H9 (cell line): Measurements from ENCODE around the gene MLIP. TPM values are rescaled to one million over a fixed set of nuclear protein-coding genes. Genes with fewer than 3 reads are reported as not detected.

Source experiments
- DNase-seq: peaks from one replicate; pipeline ENCODE4 v3.0.0-alpha.2; 2017
- H2AFZ ChIP-seq: one replicate; pipeline ENCODE4 v1.6.1; 2013; ENCODE audit warnings: mild to moderate bottlenecking, low read length, control low read depth, moderate library complexity
- H2AK5ac ChIP-seq: 2 replicates; pipeline ENCODE4 v1.6.1; 2013; ENCODE audit warnings: low read length, control low read depth, mixed read lengths; ENCODE audit not compliant: insufficient read length
- H2BK120ac ChIP-seq: one replicate; pipeline ENCODE4 v1.6.1; 2013; ENCODE audit warnings: low read depth, mild to moderate bottlenecking, low read length, control low read depth, inconsistent platforms; ENCODE audit not compliant: poor library complexity, severe bottlenecking
- H2BK12ac ChIP-seq: 2 replicates; pipeline ENCODE4 v1.6.1; 2013; ENCODE audit warnings: low read length, control low read depth, mixed read lengths, low read depth; ENCODE audit not compliant: insufficient read length
- H2BK15ac ChIP-seq: 2 replicates; pipeline ENCODE4 v1.6.1; 2013; ENCODE audit warnings: low read depth, low read length, control low read depth
- H2BK20ac ChIP-seq: one replicate; pipeline ENCODE4 v1.6.1; 2013; ENCODE audit warnings: low read depth, mild to moderate bottlenecking, low read length, control low read depth, inconsistent platforms; ENCODE audit not compliant: poor library complexity, severe bottlenecking
- H2BK5ac ChIP-seq: 2 replicates; pipeline ENCODE4 v1.6.1; 2013; ENCODE audit warnings: low read length, control low read depth, mixed read lengths; ENCODE audit not compliant: insufficient read length
- H3K14ac ChIP-seq: 2 replicates; pipeline ENCODE4 v1.6.1; 2013; ENCODE audit warnings: low read length, control low read depth; ENCODE audit not compliant: insufficient read depth
- H3K18ac ChIP-seq: 2 replicates; pipeline ENCODE4 v1.6.1; 2013; ENCODE audit warnings: low read depth, mild to moderate bottlenecking, mixed read lengths, low read length, control low read depth; ENCODE audit not compliant: insufficient read length
- H3K23ac ChIP-seq: 2 replicates; pipeline ENCODE4 v1.6.1; 2013; ENCODE audit warnings: low read length, control low read depth, mixed read lengths, low read depth; ENCODE audit not compliant: insufficient read length
- H3K23me2 ChIP-seq: 2 replicates; pipeline ENCODE4 v1.6.1; 2013; ENCODE audit warnings: low read depth, mild to moderate bottlenecking, mixed read lengths, low read length, control low read depth; ENCODE audit not compliant: insufficient read length, poor library complexity, severe bottlenecking
- H3K27ac ChIP-seq: 2 replicates; pipeline ENCODE4 v1.5.1; 2013; ENCODE audit warnings: low read length, control low read depth, mixed read lengths, low read depth; ENCODE audit not compliant: insufficient read length
- H3K27me3 ChIP-seq: 2 replicates; pipeline ENCODE4 v1.6.1; 2013; ENCODE audit warnings: low read length, control low read depth, inconsistent platforms; ENCODE audit not compliant: insufficient read depth
- H3K4ac ChIP-seq: 2 replicates; pipeline ENCODE4 v1.6.1; 2013; ENCODE audit warnings: low read depth, mild to moderate bottlenecking, control low read depth, inconsistent platforms, low read length, moderate library complexity
- H3K4me1 ChIP-seq: 2 replicates; pipeline ENCODE4 v1.6.1; 2013; ENCODE audit warnings: low read length, control low read depth, inconsistent platforms; ENCODE audit not compliant: insufficient read depth
- H3K4me2 ChIP-seq: 2 replicates; pipeline ENCODE4 v1.6.1; 2013; ENCODE audit warnings: low read length, control low read depth, mixed read lengths; ENCODE audit not compliant: insufficient read length, insufficient read depth
- H3K56ac ChIP-seq: 2 replicates; pipeline ENCODE4 v1.6.1; 2013; ENCODE audit warnings: low read depth, mild to moderate bottlenecking, mixed read lengths, low read length, control low read depth; ENCODE audit not compliant: insufficient read length
- H3K79me1 ChIP-seq: 2 replicates; pipeline ENCODE4 v1.6.1; 2013; ENCODE audit warnings: low read depth, mild to moderate bottlenecking, moderate library complexity, low read length, control low read depth, inconsistent platforms; ENCODE audit not compliant: insufficient read depth, poor library complexity, severe bottlenecking
- H3K79me2 ChIP-seq: 2 replicates; pipeline ENCODE4 v1.6.1; 2013; ENCODE audit warnings: low read length, control low read depth, inconsistent platforms; ENCODE audit not compliant: insufficient read depth
- H3K9ac ChIP-seq: 2 replicates; pipeline ENCODE4 v1.6.1; 2013; ENCODE audit warnings: low read length, control low read depth, mixed read lengths; ENCODE audit not compliant: insufficient read length; ENCODE audit errors: extremely low read depth
- H3K9me3 ChIP-seq: one replicate; pipeline ENCODE4 v1.6.1; 2013; ENCODE audit warnings: low read depth, low read length, inconsistent platforms; ENCODE audit not compliant: control insufficient read depth
- H3T11ph ChIP-seq: one replicate; pipeline ENCODE4 v1.6.1; 2013; ENCODE audit warnings: mild to moderate bottlenecking, low read length, control low read depth, inconsistent platforms
- H4K20me1 ChIP-seq: one replicate; pipeline ENCODE4 v1.6.1; 2013; ENCODE audit not compliant: control insufficient read depth, insufficient read length, insufficient read depth
- H4K5ac ChIP-seq: 2 replicates; pipeline ENCODE4 v1.6.1; 2013; ENCODE audit warnings: low read depth, mild to moderate bottlenecking, mixed read lengths, low read length, control low read depth; ENCODE audit not compliant: insufficient read length
- H4K8ac ChIP-seq: replicated peaks from 2 replicates; pipeline ENCODE4 v1.6.1; 2013; ENCODE audit warnings: low read length, control low read depth, mixed read lengths, low read depth; ENCODE audit not compliant: insufficient read length
- H4K91ac ChIP-seq: 2 replicates; pipeline ENCODE4 v1.6.1; 2013; ENCODE audit warnings: low read depth, mild to moderate bottlenecking, moderate library complexity, mixed read lengths, low read length, control low read depth; ENCODE audit not compliant: insufficient read length
- H3K27ac Mint-ChIP-seq, 3 experiments: 2 replicates in 2 of 3; 3 replicates in 1 of 3; pipeline ENCODE4 v1.8.0; 2020 to 2021; ENCODE audit warnings: mixed read lengths in 3 of 3, mild to moderate bottlenecking in 1 of 3, moderate library complexity in 1 of 3
- H3K27me3 Mint-ChIP-seq: 2 replicates; pipeline ENCODE4 v1.8.0; 2021; ENCODE audit warnings: low read depth, mild to moderate bottlenecking, moderate library complexity, mixed read lengths
- H3K36me3 Mint-ChIP-seq, 3 experiments: 2 replicates in 2 of 3; 3 replicates in 1 of 3; pipeline ENCODE4 v1.8.0; 2020 to 2021; ENCODE audit warnings: low read depth in 3 of 3, mixed read lengths in 3 of 3; ENCODE audit not compliant: insufficient read depth in 1 of 3
- H3K4me1 Mint-ChIP-seq, 2 experiments: 2 replicates each; pipeline ENCODE4 v1.8.0; 2020; ENCODE audit warnings: mixed read lengths in 2 of 2
- H3K4me3 Mint-ChIP-seq, 2 experiments: 2 replicates in 1 of 2; 3 replicates in 1 of 2; pipeline ENCODE4 v1.8.0; 2020 to 2021; ENCODE audit warnings: mild to moderate bottlenecking in 2 of 2, mixed read lengths in 2 of 2, moderate library complexity in 1 of 2
- H3K9me3 Mint-ChIP-seq, 2 experiments: 2 replicates in 1 of 2; 3 replicates in 1 of 2; pipeline ENCODE4 v1.8.0; 2020; ENCODE audit warnings: mild to moderate bottlenecking in 2 of 2, mixed read lengths in 2 of 2, moderate library complexity in 1 of 2
- CTCF ChIP-seq: fragments of 200-600 bp; sonication (generic); conservative IDR thresholded peaks from 3 replicates; pipeline ENCODE4 v1.8.0; 2021; ENCODE audit warnings: antibody characterized with exemption, mild to moderate bottlenecking
- WGBS: extraction: QIAGEN DNeasy Blood & Tissue Kit; methylation state at CpG from one replicate; pipeline ENCODE4 v1.1.7; 2013; ENCODE audit warnings: missing lambda C conversion rate, low lambda C conversion rate, mixed read lengths; ENCODE audit not compliant: insufficient read length; ENCODE audit errors: extremely low coverage; 5-methylcytosine and 5-hydroxymethylcytosine counted together
- total RNA-seq: library from RNA; stranded (reverse); gene quantifications from 2 replicates; pipeline ENCODE4 v1.2.1, GENCODE V29; 2021

The MLIP gene
- total RNA-seq, 1 experiment from 2014 or later: not detected

- H3K4me1 ChIP-seq: no peaks in the 10 kb centered on the region
- no peaks in the 10 kb centered on the region for H3K79me1 ChIP-seq
- H2BK12ac ChIP-seq: no peak overlapping the region
- no peak overlapping the region for H3K56ac ChIP-seq
- no peak overlapping the region for H2BK120ac ChIP-seq
- H3K27me3 ChIP-seq: no peaks in the 10 kb centered on the region
- WGBS: no CpG with 5 or more reads among the region's 4 CpGs
- H4K20me1 ChIP-seq: no peaks in the 10 kb centered on the region
- H4K8ac ChIP-seq: no peak overlapping the region
- H3K9me3 Mint-ChIP-seq: no peaks in the 10 kb centered on the region
- TF ChIP-seq CTCF: no peak
- no peak overlapping the region for H4K5ac ChIP-seq
- H3T11ph ChIP-seq: no peak overlapping the region
- no peaks in the 10 kb centered on the region for H3K23me2 ChIP-seq
- H2AFZ ChIP-seq: no peak overlapping the region
- H4K91ac ChIP-seq: no peak overlapping the region
- no peak overlapping the region for H3K4me3 Mint-ChIP-seq
- no peak overlapping the region for H2BK5ac ChIP-seq
- no peak for DNase-seq
- no peak overlapping the region for H3K23ac ChIP-seq
- no peaks in the 10 kb centered on the region for H3K4me1 Mint-ChIP-seq
- no peak overlapping the region for H3K9ac ChIP-seq
- H3K27me3 Mint-ChIP-seq: no peaks in the 10 kb centered on the region
- H3K18ac ChIP-seq: no peak overlapping the region
- H2AK5ac ChIP-seq: no peak overlapping the region
- H2BK20ac ChIP-seq: no peak overlapping the region
- H3K9me3 ChIP-seq: no peaks in the 10 kb centered on the region
- H3K27ac ChIP-seq: no peak overlapping the region
- no peak overlapping the region for H3K14ac ChIP-seq
- no peak overlapping the region for H3K4me2 ChIP-seq
- H3K79me2 ChIP-seq: no peaks in the 10 kb centered on the region
- H3K36me3 Mint-ChIP-seq: no peaks in the 10 kb centered on the region
- no peak overlapping the region for H3K4ac ChIP-seq
- H2BK15ac ChIP-seq: no peak overlapping the region
- no peak overlapping the region for H3K27ac Mint-ChIP-seq
These were observed 197.7 kb downstream of the MLIP start for GRCh38 chr6:54308986-54309315.
